Activated T-cell treated with anti-CD3 and anti-CD28 coated beads for 48 hours (primary cell): ENCODE results near the gene CDH23.

Experiments
- DNase-seq: peaks from one replicate; pipeline ENCODE4 v3.0.0-alpha.2; 2020; ENCODE audit warnings: low read depth

The CDH23 gene

DNA sequence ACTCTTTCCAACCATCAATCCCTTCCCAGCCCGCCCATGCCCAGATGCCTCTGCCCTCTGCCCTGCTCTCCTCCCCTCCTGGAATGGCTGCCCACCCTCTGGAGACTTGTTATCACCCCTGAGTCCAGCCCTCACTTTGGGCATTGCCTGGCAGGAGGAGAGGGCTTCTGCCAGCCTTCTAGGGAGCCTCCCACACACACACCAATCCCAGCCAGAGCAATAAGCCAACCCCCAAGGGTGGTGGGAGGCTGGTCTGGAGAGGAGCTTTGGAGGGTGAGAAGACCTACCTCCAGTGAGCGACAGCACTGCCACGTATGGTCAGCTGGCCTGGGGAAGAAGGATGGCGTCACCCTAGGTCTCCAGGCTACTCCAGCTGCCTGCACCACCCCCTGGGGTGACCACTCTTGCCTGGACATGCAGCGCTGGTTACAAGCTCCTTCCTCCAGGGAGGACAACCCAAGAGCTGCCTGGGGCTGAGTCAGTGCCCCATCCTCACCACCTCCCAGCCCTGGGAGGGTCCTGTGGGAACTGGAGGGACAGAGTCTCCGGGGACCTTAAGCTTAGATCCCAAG, 314.4 kb downstream of the CDH23 start:
- no peak for DNase-seq

DNA sequence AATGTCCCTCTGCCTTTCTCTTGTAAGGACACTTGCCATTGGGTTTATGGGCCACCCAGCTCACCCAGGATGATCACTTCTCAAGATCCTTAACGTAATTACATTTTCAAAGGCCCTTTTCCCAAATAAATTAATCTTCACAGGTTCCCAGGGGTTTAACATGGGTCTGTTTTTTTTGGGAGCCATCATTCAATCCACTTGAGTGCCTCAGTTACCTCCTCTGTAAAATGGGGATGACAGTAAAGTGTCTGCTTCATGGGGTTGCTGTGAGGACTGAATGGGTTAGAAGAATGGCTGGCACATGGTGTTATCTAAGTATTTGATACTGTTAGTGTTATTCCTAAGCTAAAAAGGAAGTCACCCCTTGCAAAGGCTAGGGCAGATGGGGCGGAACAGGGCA, 315.4 kb downstream of the CDH23 start:
- no peak for DNase-seq

DNA sequence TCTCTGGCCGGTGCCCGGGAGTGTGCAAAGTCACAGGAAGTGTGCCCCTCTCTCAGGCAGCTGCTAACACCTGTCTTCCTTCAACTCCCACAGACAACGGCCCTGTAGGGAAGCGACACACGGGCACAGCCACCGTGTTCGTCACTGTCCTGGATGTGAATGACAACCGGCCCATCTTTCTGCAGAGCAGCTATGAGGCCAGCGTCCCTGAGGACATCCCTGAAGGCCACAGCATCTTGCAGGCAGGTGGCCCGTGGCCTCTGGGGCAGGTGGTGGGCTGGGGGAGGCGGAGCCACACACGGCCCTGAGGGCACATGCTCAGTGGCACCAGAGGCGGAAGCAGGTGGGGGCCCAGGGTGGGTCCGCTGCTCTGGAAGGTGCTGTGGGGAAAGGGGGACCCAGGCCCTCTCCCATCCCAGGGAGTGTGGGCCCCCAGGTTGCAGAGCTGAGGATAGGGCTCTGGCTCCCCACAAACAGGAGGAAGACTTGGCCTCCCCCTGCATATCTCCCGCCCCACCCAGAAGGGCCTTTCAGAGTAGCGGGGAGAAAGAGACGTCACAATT, 315.9 kb downstream of the CDH23 start:
- no peak for DNase-seq

DNA sequence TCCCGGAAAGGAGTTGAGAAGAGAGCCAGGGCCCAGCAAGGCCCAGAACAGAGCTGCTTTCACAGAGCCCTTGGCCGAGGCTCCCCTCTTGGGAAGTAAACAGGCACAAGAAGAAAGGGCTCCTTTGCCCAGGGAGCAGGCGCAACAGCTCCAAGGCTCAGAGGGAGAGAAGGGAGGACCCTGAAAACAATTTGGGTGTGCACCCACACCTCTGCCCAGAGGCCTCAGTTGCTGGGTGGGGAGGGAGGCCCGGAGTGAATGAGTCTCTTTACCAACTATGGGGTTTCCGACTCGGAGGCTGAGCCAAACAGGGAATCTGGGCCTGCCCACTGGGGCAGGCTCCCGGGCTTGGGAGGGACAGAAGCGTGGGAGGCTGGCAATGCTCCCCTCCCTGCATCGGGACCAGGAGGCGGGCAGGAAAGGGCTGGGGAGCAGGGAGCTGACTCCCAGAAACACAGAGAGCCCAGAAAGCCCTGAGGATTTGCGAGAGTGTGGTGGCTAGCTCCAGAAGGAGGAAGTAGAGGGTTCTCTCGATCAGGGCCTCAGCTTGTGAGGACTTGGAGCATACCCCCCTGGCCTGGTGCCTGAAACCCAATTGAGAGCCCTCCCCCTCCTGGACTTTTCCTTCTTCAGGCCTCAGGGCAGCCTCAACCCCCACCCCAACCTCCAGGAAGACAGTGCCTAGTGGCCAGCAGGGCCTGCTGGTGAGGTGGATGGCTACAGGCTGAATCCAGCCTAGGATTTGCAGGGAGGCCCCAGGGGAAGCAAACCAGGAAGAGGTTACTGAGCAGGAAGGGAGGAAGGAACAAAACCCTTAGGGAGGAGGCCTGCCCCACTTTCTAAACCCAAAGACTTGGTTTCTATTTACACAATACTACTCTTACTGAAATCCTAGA, 316.7 kb downstream of the CDH23 start:
- DNase-seq, result no peak

DNA sequence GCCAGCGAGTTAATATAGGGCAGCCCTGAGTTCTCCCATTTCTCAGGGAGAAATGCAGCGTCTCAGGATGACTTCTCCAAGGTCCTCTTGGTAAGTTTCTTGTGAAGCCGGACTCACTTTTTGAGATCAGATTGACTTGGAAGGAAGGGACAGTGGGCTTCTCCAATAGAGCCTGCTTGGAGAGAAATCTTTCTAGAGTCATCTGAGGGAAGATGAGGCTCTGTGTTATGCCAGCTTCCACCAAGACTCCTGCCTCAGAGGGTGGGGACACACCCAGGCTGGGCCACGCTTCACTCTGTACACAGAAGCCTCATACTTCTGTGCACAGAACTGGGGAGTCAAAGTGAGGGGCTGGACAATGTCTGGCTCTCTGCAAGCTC, 317.3 kb downstream of the CDH23 start:
- DNase-seq, result no peak

DNA sequence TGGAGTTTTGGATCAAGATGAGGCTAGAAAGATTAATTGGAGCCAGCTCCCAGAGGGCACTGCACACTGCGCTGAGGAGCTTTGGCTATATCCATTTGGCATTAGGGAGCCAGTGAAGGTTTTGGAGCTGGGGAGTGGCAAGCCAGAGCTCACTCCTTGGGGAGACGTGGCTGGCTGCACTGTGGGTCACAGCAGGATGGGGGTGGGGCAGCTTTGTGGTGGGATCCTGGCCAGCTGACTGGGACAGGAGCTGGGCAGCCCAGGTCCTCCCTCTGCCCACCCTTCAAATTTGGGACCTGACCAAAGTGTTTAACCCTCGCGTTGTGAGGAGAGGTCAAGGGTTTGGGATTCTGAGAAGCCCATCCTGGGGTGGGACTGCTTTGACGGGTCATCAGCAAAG, 317.9 kb downstream of the CDH23 start:
- no peak for DNase-seq

DNA sequence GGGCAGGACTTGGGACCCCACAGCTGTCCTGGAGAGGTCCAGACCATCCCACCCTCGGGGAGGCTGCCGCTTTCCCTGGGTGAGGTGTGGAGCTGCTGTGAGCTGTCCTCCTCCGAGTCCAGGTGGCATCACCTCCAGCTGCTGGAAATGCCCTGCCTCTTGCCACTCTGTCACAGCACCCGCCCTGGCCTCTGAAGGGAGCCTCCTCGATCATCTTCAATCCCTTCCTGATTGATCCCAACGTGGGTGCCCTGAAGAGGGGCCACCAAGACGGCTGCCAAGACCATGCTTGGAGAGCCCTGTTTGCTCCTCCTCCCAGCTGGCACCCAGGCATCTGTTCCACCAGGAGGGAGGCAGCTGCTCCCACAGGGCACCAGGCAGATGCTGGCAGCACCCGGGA, 318.3 kb downstream of the CDH23 start:
- no peak for DNase-seq

DNA sequence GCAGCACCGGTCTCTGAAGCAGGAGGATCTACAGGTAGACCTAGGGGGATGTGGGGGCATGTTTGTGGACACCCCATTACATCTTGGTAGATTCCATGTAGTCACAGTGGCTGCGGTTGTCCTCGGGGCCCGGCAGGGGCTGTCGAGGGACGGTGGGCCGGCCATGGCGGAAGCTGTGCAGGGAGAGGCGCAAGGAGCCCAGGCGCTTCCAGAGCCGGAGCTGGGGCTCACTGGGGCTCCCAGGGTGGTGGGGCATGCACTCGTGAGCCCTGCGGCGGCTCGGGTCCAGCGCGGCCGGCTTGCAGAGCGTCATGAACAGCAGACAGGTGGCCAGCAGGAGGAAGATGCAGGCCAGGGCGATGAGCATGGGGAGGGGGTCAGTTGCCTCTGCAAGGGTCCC, 319.1 kb downstream of the CDH23 start:
- DNase-seq, result no peak

DNA sequence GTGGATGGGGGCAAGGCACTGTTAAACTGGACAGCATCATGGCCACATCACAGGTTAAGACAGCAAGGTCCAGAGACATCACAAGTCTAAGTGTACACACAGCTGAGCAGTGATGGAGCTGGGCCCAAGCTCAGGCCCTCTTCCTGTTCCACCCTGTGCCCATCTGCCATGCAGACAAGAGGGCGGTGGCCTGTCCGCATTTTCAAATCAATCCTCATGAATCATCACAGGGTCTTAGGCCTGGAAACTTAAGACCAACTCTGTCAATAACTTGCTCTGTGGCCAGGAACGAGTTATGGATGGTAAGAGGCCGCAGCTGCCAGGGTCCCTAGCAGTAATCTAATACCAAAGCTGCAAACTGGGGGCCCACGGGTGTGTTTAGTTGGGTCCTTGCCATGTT, 319.7 kb downstream of the CDH23 start:
- no peak for DNase-seq

DNA sequence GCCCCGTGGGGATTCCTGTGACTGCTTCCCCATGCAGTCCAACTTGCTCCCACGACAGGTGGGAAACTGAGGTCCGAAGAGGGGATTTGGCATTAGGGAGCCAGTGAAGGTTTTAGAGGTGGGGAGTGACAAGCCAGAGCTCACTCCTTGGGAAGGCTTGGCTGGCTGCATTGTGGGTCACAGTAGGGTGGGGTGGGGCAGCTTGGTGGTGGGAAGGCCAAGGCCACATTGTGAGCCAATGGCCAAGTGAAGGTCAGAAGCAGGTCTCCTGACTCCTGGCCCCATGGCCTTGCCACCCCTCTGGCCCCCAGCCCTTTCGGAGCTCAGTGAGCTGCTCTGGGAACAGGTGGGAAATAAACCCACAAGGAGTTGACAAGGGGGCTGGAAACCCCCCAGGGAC, 320.3 kb downstream of the CDH23 start:
- DNase-seq, result no peak

DNA sequence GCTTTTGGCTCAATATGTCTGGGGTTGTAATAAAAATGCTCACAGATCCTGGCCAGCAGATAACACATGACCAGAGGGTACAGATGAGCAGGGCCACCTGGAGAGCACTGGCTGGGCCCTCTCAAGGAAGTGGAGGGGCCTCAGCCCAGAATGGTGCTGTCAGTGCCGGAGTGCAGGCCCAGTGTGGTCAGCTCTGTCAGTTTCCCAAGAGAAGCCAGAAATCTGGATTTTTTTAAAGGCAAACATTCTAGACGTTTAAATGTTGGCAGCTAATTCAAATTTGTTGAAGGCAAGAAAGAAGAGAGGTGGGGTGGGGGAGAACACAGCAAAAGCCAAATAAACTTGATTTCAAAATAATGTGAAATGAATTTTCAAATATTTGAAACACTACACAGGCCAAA, 320.8 kb downstream of the CDH23 start:
- no peak for DNase-seq

DNA sequence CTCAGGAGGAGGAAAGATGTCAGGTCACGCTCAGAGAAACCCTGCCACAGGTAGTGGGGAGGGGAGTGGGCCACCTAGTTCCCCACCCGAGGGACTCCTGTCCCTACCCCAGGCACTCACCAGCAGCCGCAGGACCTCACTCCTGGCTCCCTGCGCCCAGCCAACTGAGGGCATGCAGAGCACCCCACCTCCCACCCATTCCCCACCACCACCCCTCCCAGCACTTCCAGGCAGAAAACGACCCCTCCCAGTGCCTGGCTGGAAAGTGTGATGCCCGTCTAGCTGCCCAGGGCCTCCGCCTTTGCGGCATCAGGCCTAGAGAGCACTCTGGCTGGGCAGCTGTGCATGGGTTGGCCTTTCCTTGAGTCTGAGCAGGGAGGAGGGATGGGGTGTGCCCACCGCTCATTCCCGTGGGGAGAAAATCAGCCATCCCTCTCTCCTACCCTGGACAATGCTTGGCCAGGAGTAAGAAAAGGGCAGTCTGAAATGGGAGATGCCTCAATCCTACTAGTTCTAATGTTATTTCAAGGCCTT, 321.5 kb downstream of the CDH23 start:
- no peak for DNase-seq

DNA sequence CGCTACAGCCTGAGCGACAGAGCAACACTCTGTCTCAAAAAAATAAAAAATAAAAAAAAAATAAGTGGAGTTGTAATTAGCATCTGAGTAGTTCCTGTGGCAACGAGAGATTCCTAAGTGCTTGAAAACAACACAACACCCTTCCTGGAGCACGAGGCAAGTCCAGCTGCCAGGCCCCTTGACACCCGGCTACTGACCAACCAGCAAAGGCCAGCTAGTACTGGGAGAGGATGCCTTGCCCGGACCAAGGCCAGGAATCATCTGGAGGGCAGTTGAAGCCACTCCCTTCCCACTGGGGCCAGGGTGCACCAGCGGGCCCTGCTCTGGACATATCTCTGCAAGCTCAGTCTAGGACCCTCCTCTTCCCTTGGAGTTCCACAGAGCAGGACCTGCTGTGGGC, 322.3 kb downstream of the CDH23 start:
- DNase-seq, result no peak

DNA sequence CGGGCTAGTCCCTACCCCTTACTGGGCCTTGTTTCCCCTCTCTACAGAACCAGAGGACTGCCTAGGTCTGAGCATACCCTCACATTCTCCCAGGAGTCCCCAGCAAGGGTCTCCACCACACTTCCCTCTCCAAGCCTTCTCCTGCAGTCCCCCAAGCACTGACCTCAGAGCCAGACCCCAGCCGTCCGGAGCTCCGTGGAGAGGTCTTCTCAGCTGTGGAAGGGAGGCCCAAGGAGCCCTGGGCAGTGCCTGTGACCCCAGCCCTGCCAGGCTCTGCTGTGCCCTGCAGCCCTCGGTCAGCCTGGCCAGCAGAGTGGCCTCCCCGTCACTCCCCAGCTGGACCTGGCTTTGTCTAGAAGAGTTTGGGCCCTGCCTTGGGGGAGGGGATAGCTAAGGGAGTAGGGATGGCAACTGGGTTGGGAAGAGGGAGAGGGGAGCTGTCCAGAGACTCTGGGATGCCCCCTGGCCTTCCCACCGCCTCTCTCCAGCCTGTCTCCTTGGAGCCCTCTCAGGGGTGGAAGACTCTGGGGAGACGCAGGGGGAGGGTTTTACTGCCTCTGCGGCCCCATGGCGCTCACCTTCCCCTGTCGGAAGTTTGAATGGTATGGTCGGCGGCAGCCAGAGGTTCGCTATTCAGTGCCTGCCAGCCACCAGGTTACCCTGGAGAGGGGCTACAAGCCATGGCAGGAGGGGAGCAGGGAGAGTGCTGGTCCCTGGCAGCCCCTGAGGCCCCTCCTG, 322.9 kb downstream of the CDH23 start, which contains the start of gene C10orf105:
TSS of gene C10orf105 (minus strand) at position 315 of the 738 bp plus-strand sequence. CDS start 3,441 bp downstream, outside the sequence.
- no peak for DNase-seq

DNA sequence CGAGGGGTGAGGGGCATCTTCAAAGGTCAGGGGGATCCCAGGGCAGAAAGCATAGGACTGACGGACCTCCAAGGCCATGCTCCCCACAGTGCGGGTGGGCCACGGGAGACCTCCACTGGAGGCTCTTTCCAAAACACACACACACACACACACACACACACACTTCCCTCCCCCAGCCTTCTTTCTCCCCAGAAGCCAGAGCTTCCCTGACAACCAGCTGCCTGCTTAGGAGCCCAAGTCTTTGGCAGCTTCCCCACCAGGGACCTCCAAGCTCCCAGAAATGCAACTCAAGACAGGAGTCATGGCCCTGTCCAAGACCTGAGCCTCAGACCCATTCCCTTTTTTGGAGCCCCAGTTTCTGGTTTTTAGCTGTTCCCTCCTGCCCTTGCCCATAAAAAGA, 323.6 kb downstream of the CDH23 start:
- no peak for DNase-seq

DNA sequence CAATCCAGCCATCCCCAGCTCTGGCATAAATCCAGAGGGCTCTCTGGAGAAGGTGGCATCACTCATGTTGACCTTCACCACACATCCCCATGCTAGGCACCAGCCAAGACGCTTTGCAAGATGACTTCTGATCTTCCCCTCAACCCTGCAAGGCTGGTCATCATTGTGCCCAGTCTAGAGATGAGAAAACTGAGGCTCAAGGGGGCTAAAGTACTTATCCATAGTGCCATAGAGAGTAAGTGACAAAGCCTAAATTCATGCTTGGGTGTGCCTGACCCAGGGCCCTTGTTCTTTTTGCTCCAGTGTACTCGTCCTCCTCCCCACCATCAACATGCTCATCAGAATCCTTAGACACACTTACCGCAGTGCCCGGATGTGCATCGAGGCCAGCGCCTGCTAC, 324.6 kb downstream of the CDH23 start:
- no peak for DNase-seq

DNA sequence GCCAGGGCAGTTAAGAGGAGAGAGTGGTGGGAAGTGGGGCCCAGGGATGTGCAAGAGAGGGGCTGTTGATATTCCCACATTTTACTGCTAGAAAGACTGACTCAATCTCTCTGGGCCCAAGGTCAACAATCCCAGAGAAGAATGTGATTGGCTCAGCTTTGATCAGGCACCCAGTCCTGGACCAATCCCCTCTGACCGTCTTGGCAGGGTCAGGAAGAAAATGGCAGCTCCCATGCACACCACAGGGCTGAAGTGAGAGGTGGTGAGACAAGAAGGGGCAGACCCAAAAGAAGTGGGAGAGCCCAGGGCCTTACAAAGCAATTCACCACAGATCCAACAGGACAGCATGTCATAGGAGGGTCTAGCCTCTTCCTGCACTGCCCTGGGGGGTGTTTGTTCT, 326.1 kb downstream of the CDH23 start:
- DNase-seq, result no peak

DNA sequence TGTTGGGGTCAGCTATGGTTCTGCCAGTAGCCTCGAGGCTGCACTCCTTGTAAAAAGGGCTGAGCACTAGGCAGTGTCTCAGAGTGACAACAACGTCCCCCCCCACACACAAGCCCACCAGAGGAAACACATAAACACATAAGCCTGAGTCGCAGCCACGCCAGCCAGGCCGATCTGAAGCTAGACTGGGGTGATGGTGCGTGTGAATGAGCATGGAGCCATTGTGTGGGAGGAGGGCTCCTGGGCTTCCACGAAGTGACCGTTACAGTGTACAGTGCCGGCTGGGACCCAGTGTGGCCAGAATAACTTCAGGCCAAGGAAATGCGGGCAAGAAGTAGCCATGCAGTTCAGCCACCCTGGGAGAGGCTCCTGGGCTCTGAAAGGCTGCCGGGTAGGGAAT, 326.6 kb downstream of the CDH23 start:
- DNase-seq, result no peak

DNA sequence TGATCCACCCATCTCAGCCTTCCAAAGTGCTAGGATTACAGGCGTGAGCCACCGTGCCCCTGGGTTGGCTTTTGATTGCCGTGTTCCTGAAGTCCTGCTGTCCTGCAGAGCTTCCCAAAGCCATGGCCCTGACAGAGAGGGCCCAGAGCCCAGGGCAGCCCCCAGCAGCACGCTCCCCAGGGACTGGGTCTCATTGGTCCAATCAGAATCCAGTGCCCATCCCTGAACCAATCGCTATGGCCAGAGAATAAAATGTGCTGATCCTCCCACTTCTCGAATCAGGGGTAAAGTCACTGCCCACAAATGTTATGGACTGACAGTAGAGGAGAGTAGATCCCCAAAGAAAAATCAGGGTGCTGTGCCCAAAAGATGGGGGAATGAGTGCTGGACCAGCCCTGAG, 327.8 kb downstream of the CDH23 start:
- no peak for DNase-seq

DNA sequence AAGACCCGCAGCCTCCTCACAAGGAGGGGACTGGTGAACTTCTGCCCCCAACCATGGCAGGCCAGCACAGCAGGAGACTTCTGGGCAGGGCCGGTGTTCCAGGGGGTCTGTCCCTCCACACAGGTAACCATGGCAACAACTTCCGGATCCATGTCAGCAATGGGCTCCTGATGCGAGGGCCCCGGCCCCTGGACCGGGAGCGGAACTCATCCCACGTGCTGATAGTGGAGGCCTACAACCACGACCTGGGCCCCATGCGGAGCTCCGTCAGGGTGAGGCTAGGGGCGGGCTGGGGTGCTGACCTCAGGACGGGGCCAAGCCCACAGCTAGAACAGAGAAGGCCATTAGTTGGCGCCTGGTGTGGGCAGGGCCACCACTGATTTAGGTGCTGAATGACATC, 328.5 kb downstream of the CDH23 start:
- DNase-seq, result no peak

DNA sequence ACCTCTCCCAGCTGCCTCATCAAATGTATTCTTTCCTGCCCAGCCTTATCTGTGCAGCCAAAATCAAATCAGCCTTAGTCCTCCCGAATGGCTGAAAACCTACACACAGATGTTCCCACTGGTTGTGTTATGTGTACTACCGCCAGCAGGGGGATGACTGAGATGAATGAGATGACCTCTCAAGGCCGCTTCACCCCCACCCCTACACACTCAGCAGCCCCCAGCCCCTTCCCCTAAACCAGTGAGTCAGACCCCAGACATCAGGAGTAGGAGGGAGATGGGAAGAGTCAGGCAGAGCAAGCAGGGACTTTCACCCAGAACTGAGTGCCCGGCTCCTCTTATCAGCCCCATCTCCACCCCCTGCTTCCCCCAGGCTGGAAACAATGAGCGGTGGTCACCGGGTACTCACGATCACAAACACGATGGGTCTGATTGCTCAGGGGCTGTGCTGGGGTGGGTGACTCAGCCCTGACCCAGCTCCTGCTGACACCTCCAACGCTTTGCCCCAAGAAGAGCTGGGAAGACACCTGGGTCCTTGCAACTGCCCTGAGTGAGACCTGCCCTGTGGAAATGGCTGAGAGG, 329.4 kb downstream of the CDH23 start:
- peak; percentile 82 for DNase-seq

DNA sequence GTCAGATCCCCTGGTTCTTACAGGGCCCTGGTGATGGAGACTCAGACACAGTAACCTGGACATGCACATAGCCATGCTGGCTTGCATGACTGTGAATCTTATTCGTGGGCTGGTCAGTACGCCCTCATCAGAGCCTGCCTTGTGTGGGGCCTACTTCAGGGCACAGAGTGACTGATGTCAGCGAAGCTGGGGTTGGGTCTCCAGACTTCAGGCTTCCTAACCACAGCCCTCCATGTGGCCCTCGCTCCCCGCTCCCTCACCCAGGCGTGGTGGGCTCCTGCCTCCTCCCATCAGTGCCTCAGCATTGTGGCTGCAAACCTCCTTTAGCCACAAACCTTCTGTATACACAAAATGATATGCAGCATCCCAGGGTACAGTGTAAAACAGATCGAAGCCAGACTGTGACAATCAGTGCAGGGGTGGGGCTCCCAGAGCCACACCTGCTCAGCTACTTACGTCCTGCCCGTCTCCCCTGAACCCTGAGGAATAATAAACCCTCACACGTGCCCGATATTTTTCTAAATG, 329.9 kb downstream of the CDH23 start:
- no peak for DNase-seq
